ENCODE data around the gene GLDC.

- no peak for TF ChIP-seq REST (IDR thresholded peaks at IDR 0.05)
- TF ChIP-seq CTCF (IDR thresholded peaks at IDR 0.05; ENCODE audit: low read depth, low read length, missing input control), result no peak
- no peak for TF ChIP-seq RAD21 (IDR thresholded peaks at IDR 0.05)
- no peak for TF ChIP-seq GABPA (IDR thresholded peaks at IDR 0.05 in 1 of 2, conservative IDR thresholded peaks at IDR 0.05 in 1 of 2)
- TF ChIP-seq ZBTB33 (IDR thresholded peaks at IDR 0.05), result no peak
- TF ChIP-seq FOXA1 (IDR thresholded peaks at IDR 0.05), result no peak
- no peak for TF ChIP-seq MAX (IDR thresholded peaks at IDR 0.05)
- no peak for TF ChIP-seq JUND (IDR thresholded peaks at IDR 0.05)
- TF ChIP-seq ATF3 (IDR thresholded peaks at IDR 0.05), result no peak
- TF ChIP-seq SP1 (IDR thresholded peaks at IDR 0.05), result no peak
- TF ChIP-seq EGR1 (IDR thresholded peaks at IDR 0.05; ENCODE audit: low read depth in 2 of 2), result no peak
- no peak for TF ChIP-seq TAF1 (conservative IDR thresholded peaks at IDR 0.05)
Observed at GRCh38 chr9:6553866-6554265, 91.7 kb downstream of the GLDC start.

All from liver (tissue), 3 donors.